IMR-90 (cell line): Measurements from ENCODE around the gene GCDH. TPM values are rescaled to one million over a fixed set of nuclear protein-coding genes. Genes with fewer than 3 reads are reported as not detected.

ENCODE experiments used
- ATAC-seq: fragments of 200-7000 bp; cut with Tn5 transposase; 2 replicates; pipeline ENCODE4 v1.9.1; 2020; ENCODE audit warnings: low read depth, mild to moderate bottlenecking, moderate library complexity
- BruUV-seq: library from RNA; stranded (reverse); fragments of 400-500 nt; replicated peaks from 2 replicates; lab custom pipeline; 2021; lab: Mats Ljungman, UMichigan
- CTCF ChIA-PET: fragments of 300-600 bp; formaldehyde crosslinking; extraction: SDS; loops from one replicate; lab custom pipeline; 2021; ENCODE audit warnings: antibody characterized with exemption; lab: Yijun Ruan, JAX
- POLR2A ChIA-PET: fragments of 300-600 bp; sonication (Branson Sonifier 250); formaldehyde crosslinking; loops from one replicate; lab custom pipeline; 2022; ENCODE audit warnings: antibody characterized with exemption; ENCODE audit not compliant: unreplicated experiment; lab: Charles Lee
- DNase-seq: peaks from one replicate; pipeline ENCODE4 v3.0.0; 2013
- H2AFZ ChIP-seq: replicated peaks from 2 replicates; pipeline ENCODE3; 2013; ENCODE audit warnings: low read length, mild to moderate bottlenecking; ENCODE audit not compliant: poor library complexity
- H2AK5ac ChIP-seq: 2 replicates; pipeline ENCODE4 v1.6.1; 2013; ENCODE audit warnings: low read depth, low read length, inconsistent platforms
- H2AK9ac ChIP-seq: replicated peaks from 2 replicates; pipeline ENCODE3; 2013; ENCODE audit warnings: mild to moderate bottlenecking, low read depth, low read length, moderate library complexity; ENCODE audit not compliant: poor library complexity
- H2BK120ac ChIP-seq: 2 replicates; pipeline ENCODE4 v1.6.1; 2013; ENCODE audit warnings: low read depth, low read length, inconsistent platforms
- H2BK15ac ChIP-seq: 3 replicates; pipeline ENCODE4 v1.6.1; 2013; ENCODE audit warnings: low read depth, low read length, inconsistent platforms
- H2BK20ac ChIP-seq: 2 replicates; pipeline ENCODE4 v1.6.1; 2013; ENCODE audit warnings: low read depth, mild to moderate bottlenecking, inconsistent platforms, low read length, moderate library complexity
- H2BK5ac ChIP-seq: 2 replicates; pipeline ENCODE4 v1.6.1; 2013; ENCODE audit warnings: mild to moderate bottlenecking, low read depth, low read length, inconsistent platforms; ENCODE audit not compliant: poor library complexity, severe bottlenecking
- H3K14ac ChIP-seq: replicated peaks from 2 replicates; pipeline ENCODE4 v1.6.1; 2013; ENCODE audit warnings: low read depth, low read length, inconsistent platforms
- H3K18ac ChIP-seq: 2 replicates; pipeline ENCODE4 v1.6.1; 2013; ENCODE audit warnings: low read depth, low read length, control low read depth
- H3K23ac ChIP-seq: 2 replicates; pipeline ENCODE4 v1.6.1; 2013; ENCODE audit warnings: low read depth, low read length, inconsistent platforms
- H3K27ac ChIP-seq: 2 replicates; pipeline ENCODE4 v1.5.1; 2013; ENCODE audit warnings: mild to moderate bottlenecking, control low read depth, low read length; ENCODE audit not compliant: insufficient read depth
- H3K27me3 ChIP-seq: 2 replicates; pipeline ENCODE4 v1.6.1; 2013; ENCODE audit warnings: low read length; ENCODE audit not compliant: control insufficient read depth, insufficient read depth
- H3K36me3 ChIP-seq: 2 replicates; pipeline ENCODE4 v1.6.1; 2013; ENCODE audit warnings: low read length, mixed read lengths; ENCODE audit not compliant: control insufficient read depth, insufficient read depth
- H3K4ac ChIP-seq: 2 replicates; pipeline ENCODE4 v1.6.1; 2013; ENCODE audit warnings: low read depth, low read length, inconsistent platforms
- H3K4me1 ChIP-seq: 2 replicates; pipeline ENCODE4 v1.6.1; 2013; ENCODE audit warnings: low read length, mixed read lengths; ENCODE audit not compliant: control insufficient read depth, insufficient read depth
- H3K4me2 ChIP-seq: 2 replicates; pipeline ENCODE4 v1.6.1; 2013; ENCODE audit warnings: low read depth, mild to moderate bottlenecking, control low read depth, low read length, moderate library complexity
- H3K4me3 ChIP-seq: 2 replicates; pipeline ENCODE4 v1.5.1; 2013; ENCODE audit warnings: low read depth, mild to moderate bottlenecking, control low read depth, low read length, moderate library complexity; ENCODE audit not compliant: insufficient read depth
- H3K56ac ChIP-seq: 2 replicates; pipeline ENCODE4 v1.6.1; 2013; ENCODE audit warnings: low read length, inconsistent platforms; ENCODE audit not compliant: insufficient read depth; ENCODE audit errors: extremely low read depth
- H3K79me1 ChIP-seq, 2 experiments: 2 replicates each; pipeline ENCODE4 v1.6.1; 2013; ENCODE audit warnings: low read length in 2 of 2, inconsistent platforms in 1 of 2, low read depth in 1 of 2
- H3K9ac ChIP-seq: 2 replicates; pipeline ENCODE4 v1.6.1; 2013; ENCODE audit warnings: low read depth, low read length, control low read depth
- H3K9me1 ChIP-seq: 2 replicates; pipeline ENCODE4 v1.6.1; 2013; ENCODE audit warnings: low read length, inconsistent platforms; ENCODE audit not compliant: insufficient read depth
- H3K9me3 ChIP-seq: 2 replicates; pipeline ENCODE4 v1.6.1; 2013; ENCODE audit warnings: low read length; ENCODE audit not compliant: control insufficient read depth, insufficient read depth
- H4K20me1 ChIP-seq: 2 replicates; pipeline ENCODE4 v1.6.1; 2013; ENCODE audit warnings: low read length, inconsistent platforms; ENCODE audit not compliant: insufficient read depth
- H4K5ac ChIP-seq: 2 replicates; pipeline ENCODE4 v1.6.1; 2013; ENCODE audit warnings: mild to moderate bottlenecking, low read depth, low read length, control low read depth
- H4K8ac ChIP-seq, 2 experiments: 2 replicates each; pipeline ENCODE4 v1.6.1; 2013; ENCODE audit warnings: low read depth in 2 of 2, low read length in 2 of 2, control low read depth in 1 of 2, inconsistent platforms in 1 of 2
- H4K91ac ChIP-seq: 2 replicates; pipeline ENCODE4 v1.6.1; 2013; ENCODE audit warnings: low read depth, low read length, inconsistent platforms; ENCODE audit not compliant: insufficient read depth
- BHLHE40 ChIP-seq: fragments of 150-350 bp; IDR thresholded peaks from 2 replicates; pipeline ENCODE4 v1.6.1; 2016; ENCODE audit warnings: mild to moderate bottlenecking, low read depth, low read length
- CEBPB ChIP-seq: IDR thresholded peaks from 2 replicates; pipeline ENCODE4 v1.6.1; 2012; ENCODE audit warnings: low read depth, low read length, improper control_type of control experiment
- CHD1 ChIP-seq: IDR thresholded peaks from 2 replicates; pipeline ENCODE4 v1.6.1; 2012; ENCODE audit warnings: low read depth, low read length, improper control_type of control experiment
- CTCF ChIP-seq: conservative IDR thresholded peaks from 2 replicates; pipeline ENCODE4 v1.5.1; 2012; ENCODE audit warnings: mild to moderate bottlenecking, low read depth, low read length, improper control_type of control experiment
- ELK1 ChIP-seq: fragments of 150-350 bp; IDR thresholded peaks from 2 replicates; pipeline ENCODE4 v1.6.1; 2016; ENCODE audit warnings: low read depth, mild to moderate bottlenecking, low read length, moderate library complexity, borderline replicate concordance
- FOS ChIP-seq: fragments of 150-350 bp; IDR thresholded peaks from 2 replicates; pipeline ENCODE4 v1.6.1; 2016; ENCODE audit warnings: low read depth, low read length
- MAFK ChIP-seq: IDR thresholded peaks from 2 replicates; pipeline ENCODE4 v1.6.1; 2012; ENCODE audit warnings: low read depth, low read length, improper control_type of control experiment
- MXI1 ChIP-seq: IDR thresholded peaks from 2 replicates; pipeline ENCODE4 v1.6.1; 2012; ENCODE audit warnings: low read depth, mild to moderate bottlenecking, low read length, moderate library complexity, borderline replicate concordance
- NFE2L2 ChIP-seq: fragments of 150-350 bp; IDR thresholded peaks from 2 replicates; pipeline ENCODE4 v1.6.1; 2016; ENCODE audit warnings: low read depth, mild to moderate bottlenecking, low read length
- POLR2A ChIP-seq: IDR thresholded peaks from 2 replicates; pipeline ENCODE4 v1.6.1; 2012; ENCODE audit warnings: mild to moderate bottlenecking, low read depth, low read length
- RAD21 ChIP-seq: IDR thresholded peaks from 2 replicates; pipeline ENCODE4 v1.6.1; 2012; ENCODE audit warnings: low read length, improper control_type of control experiment
- RCOR1 ChIP-seq: IDR thresholded peaks from 2 replicates; pipeline ENCODE4 v1.6.1; 2012; ENCODE audit warnings: mild to moderate bottlenecking, low read length, improper control_type of control experiment; ENCODE audit not compliant: insufficient replicate concordance
- SMC3 ChIP-seq: fragments of 150-350 bp; IDR thresholded peaks from 2 replicates; pipeline ENCODE4 v1.6.1; 2016; ENCODE audit warnings: low read depth, mild to moderate bottlenecking, antibody characterized with exemption, low read length, moderate library complexity
- whole genome bisulfite sequencing, 2 experiments: methylation state at CpG; one replicate each; pipeline versions ENCODE4 v1.1.5 to v1.1.7; 2013; ENCODE audit warnings: missing lambda C conversion rate in 2 of 2; ENCODE audit not compliant: insufficient read length in 1 of 2; ENCODE audit errors: extremely low coverage in 2 of 2; 5-methylcytosine and 5-hydroxymethylcytosine counted together
- dilution Hi-C: fragments of 300-500 bp; cut with HindIII; formaldehyde crosslinking; loops from one replicate; pipeline ENCODE4 v1.14.3; 2018; ENCODE audit warnings: low sequenced_read_pairs; ENCODE audit not compliant: unreplicated experiment
- in situ Hi-C: fragments of 300-500 bp; cut with MboI; formaldehyde crosslinking; loops from 3 replicates; pipeline ENCODE4 v1.14.3; 2019; ENCODE audit warnings: low sequenced_read_pairs, inconsistent platforms, mixed read lengths
- intact Hi-C: fragments of 100-400 bp; cut with micrococcal nuclease; formaldehyde crosslinking; loops from 2 replicates; pipeline ENCODE4 v1.10.0; 2022
- polyA plus RNA-seq, 3 experiments: library from polyadenylated mRNA; depleted of rRNA; stranded (reverse); fragments of >200 nt; gene quantifications; 2 replicates each; pipeline ENCODE4 v1.2.3, GENCODE V29; 2012; ENCODE audit warnings: low replicate concordance in 1 of 3
- total RNA-seq: library from RNA; depleted of rRNA; stranded (reverse); fragments of >200 nt; gene quantifications from 2 replicates; pipeline ENCODE4 v1.2.3, GENCODE V29; 2012

Gene GCDH
- total and polyA plus RNA-seq, 2 of the 4 experiments (the other 2 are of a cell fraction), result 27.7 to 41.6 TPM

DNA sequence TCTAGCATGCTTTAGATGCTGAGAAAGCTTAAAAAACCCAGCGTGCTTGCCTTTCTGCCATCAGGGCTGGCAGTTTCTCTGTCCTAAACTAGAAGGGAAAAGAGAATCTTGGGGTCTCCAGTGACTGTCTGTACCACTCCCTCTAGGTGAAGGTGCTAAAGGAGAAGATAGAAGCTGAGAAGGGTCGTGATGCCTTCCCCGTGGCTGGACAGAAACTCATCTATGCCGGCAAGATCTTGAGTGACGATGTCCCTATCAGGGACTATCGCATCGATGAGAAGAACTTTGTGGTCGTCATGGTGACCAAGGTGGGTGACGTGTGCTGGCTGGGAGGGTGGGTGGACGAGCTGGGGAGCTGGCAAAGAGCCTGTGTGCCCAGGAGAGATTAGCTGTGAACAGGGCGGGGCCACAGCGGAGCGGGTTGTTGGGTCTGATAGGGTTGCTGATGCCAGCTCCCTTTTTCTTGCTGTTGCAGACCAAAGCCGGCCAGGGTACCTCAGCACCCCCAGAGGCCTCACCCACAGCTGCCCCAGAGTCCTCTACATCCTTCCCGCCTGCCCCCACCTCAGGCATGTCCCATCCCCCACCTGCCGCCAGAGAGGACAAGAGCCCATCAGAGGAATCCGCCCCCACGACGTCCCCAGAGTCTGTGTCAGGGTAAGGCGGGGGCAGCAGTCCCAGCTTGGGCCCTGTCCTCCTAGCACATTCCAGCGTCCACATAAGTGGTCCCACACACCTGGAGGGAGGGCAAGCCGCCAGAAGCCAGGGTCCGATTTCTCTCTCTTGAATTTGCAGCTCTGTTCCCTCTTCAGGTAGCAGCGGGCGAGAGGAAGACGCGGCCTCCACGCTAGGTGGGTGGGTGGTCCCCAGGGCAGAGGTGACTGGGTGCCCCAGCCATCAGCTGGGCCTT lies 57.0 kb downstream of the GCDH start (continued):
- no peak for TF ChIP-seq ELK1

GRCh38 chr19:12948612-12949362 lies 57.8 kb downstream of the GCDH start:
- Histone ChIP-seq H2BK5ac (no peak overlapping the region), H3K36me3 (peaks cover 58% of the 10 kb centered on the region), H2AK5ac (no peak overlapping the region), H3K4ac (no peak overlapping the region), H3K27ac (no peak overlapping the region), H2BK120ac (no peak overlapping the region), H4K5ac (no peak overlapping the region), H2BK15ac (no peak overlapping the region), H2BK20ac (no peak overlapping the region), H3K79me1 (peaks cover 26 to 69% of the 10 kb centered on the region in 2 experiments), H3K4me2 (no peak overlapping the region), H4K91ac (no peak overlapping the region), H3K4me1 (peaks cover 16% of the 10 kb centered on the region), H3K27me3 (no peaks in the 10 kb centered on the region), H4K8ac (no peak overlapping the region), H3K9me3 (no peaks in the 10 kb centered on the region), H4K20me1 (peaks cover 35% of the 10 kb centered on the region), H3K9ac (no peak overlapping the region), H3K4me3 (no peak overlapping the region), H2AFZ (no peak overlapping the region), H3K23ac (no peak overlapping the region), H3K14ac (no peak overlapping the region), H3K56ac (no peak overlapping the region), H3K9me1 (peaks cover 9% of the 10 kb centered on the region; the same call in 1 of the 2 replicates), H3K18ac (no peak overlapping the region), H2AK9ac (no peak overlapping the region)
- ChIA-PET POLR2A (no interaction called here), CTCF (no interaction called here)
- intact Hi-C loops, result no loop called here
- ATAC-seq (no peak), DNase-seq (no peak)
- in situ Hi-C loops, result no loop called here
- dilution Hi-C loops, result no loop called here
- no TSS peak for BruUV-seq
- WGBS, 2 experiments, result 94% methylated on average over 11 of the region's 30 CpGs; no CpG with 5 or more reads in 1 of the 2 experiments
- TF ChIP-seq POLR2A (no peak), MAFK (no peak), BHLHE40 (no peak), CHD1 (no peak), RCOR1 (no peak), SMC3 (no peak), NFE2L2 (no peak), MXI1 (no peak), RAD21 (no peak), CEBPB (no peak), CTCF (no peak), FOS (no peak)
